ENCODE measurements around the gene SLC9A8.

SLC9A8 gene

DNA sequence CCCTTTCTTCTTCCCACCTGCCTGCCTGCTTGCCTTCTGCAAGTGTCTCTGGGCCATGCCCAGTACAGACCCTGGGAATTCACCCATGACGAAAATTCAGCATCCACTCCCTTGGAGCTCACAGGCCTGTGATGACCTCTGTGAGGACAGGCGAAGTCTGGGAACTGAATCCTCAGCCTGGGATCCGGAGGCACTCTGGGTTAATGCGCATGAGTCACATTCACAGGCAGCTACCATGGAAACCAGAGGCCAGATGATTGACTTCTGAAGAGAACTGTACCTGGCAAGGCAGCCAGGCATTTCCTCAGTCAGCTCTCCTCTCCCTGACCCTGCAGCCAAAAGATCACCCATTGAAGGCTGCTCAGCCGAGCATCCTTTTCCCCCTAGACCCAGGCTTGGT is 41.0 kb downstream of the SLC9A8 start:
- Histone ChIP-seq H3K4me2 (ENCODE audit: insufficient read depth, low read length) (no peak overlapping the region), H3K4me1 (ENCODE audit: insufficient read depth, low read length) (no peaks in the 10 kb centered on the region), H3K27ac (ENCODE audit: low read length) (no peak overlapping the region), H3K36me3 (ENCODE audit: insufficient read depth, low read length) (peaks cover 75% of the 10 kb centered on the region), H3K9ac (ENCODE audit: low read depth, low read length) (no peak overlapping the region), H4K20me1 (ENCODE audit: insufficient read depth, low read length) (no peaks in the 10 kb centered on the region), H3K27me3 (ENCODE audit: insufficient read depth, low read length, poor library complexity) (no peaks in the 10 kb centered on the region), H3K4me3 (ENCODE audit: low read depth in 1 of 2, low read length in 2 of 2) (no peak overlapping the region), H3K9me3 (ENCODE audit: insufficient read depth, low read length, severe bottlenecking) (no peaks in the 10 kb centered on the region), H2AFZ (ENCODE audit: low read depth, low read length) (no peak overlapping the region), H3K79me2 (ENCODE audit: insufficient read depth, low read length) (no peaks in the 10 kb centered on the region)
- ATAC-seq (ENCODE audit: insufficient read depth, low read depth) = no peak
- DNase-seq = no peak
- TF ChIP-seq EZH2 (IDR thresholded peaks at IDR 0.05; ENCODE audit: borderline replicate concordance, low read depth, low read length, severe bottlenecking) = no peak
- TF ChIP-seq, protein P1, sequence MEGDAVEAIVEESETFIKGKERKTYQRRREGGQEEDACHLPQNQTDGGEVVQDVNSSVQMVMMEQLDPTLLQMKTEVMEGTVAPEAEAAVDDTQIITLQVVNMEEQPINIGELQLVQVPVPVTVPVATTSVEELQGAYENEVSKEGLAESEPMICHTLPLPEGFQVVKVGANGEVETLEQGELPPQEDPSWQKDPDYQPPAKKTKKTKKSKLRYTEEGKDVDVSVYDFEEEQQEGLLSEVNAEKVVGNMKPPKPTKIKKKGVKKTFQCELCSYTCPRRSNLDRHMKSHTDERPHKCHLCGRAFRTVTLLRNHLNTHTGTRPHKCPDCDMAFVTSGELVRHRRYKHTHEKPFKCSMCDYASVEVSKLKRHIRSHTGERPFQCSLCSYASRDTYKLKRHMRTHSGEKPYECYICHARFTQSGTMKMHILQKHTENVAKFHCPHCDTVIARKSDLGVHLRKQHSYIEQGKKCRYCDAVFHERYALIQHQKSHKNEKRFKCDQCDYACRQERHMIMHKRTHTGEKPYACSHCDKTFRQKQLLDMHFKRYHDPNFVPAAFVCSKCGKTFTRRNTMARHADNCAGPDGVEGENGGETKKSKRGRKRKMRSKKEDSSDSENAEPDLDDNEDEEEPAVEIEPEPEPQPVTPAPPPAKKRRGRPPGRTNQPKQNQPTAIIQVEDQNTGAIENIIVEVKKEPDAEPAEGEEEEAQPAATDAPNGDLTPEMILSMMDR (IDR thresholded peaks at IDR 0.05; ENCODE audit: borderline replicate concordance, extremely low read depth, low read length, poor library complexity, severe bottlenecking) = no peak

- H3K9ac ChIP-seq (ENCODE audit: low read depth, low read length) = no peak overlapping the region
- no peaks in the 10 kb centered on the region for H3K9me3 ChIP-seq (ENCODE audit: insufficient read depth, low read length, severe bottlenecking)
- no peaks in the 10 kb centered on the region for H3K27me3 ChIP-seq (ENCODE audit: insufficient read depth, low read length, poor library complexity)
- no peaks in the 10 kb centered on the region for H3K4me1 ChIP-seq (ENCODE audit: insufficient read depth, low read length)
- no peak overlapping the region for H2AFZ ChIP-seq (ENCODE audit: low read depth, low read length)
- H3K4me2 ChIP-seq (ENCODE audit: insufficient read depth, low read length) = no peak overlapping the region
- H3K79me2 ChIP-seq (ENCODE audit: insufficient read depth, low read length) = no peaks in the 10 kb centered on the region
- DNase-seq = no peak
- no peak for ATAC-seq (ENCODE audit: insufficient read depth, low read depth)
- H3K27ac ChIP-seq (ENCODE audit: low read length) = no peak overlapping the region
- H3K4me3 ChIP-seq (ENCODE audit: low read depth in 1 of 2, low read length in 2 of 2) = no peak overlapping the region
- H3K36me3 ChIP-seq (ENCODE audit: insufficient read depth, low read length) = peaks cover 73% of the 10 kb centered on the region
- no peaks in the 10 kb centered on the region for H4K20me1 ChIP-seq (ENCODE audit: insufficient read depth, low read length)
- no peak for TF ChIP-seq EZH2 (IDR thresholded peaks at IDR 0.05; ENCODE audit: borderline replicate concordance, low read depth, low read length, severe bottlenecking)
- TF ChIP-seq, protein P1 (IDR thresholded peaks at IDR 0.05; ENCODE audit: borderline replicate concordance, extremely low read depth, low read length, poor library complexity, severe bottlenecking) = no peak
Measured at GRCh38 chr20:49854190-49854875, 41.7 kb downstream of the SLC9A8 start.

GRCh38 chr20:49856904-49857303 is 44.3 kb downstream of the SLC9A8 start:
- H3K4me1 ChIP-seq (ENCODE audit: insufficient read depth, low read length) = no peaks in the 10 kb centered on the region
- H3K36me3 ChIP-seq (ENCODE audit: insufficient read depth, low read length) = peaks cover 53% of the 10 kb centered on the region
- TF ChIP-seq, protein P1 (IDR thresholded peaks at IDR 0.05; ENCODE audit: borderline replicate concordance, extremely low read depth, low read length, poor library complexity, severe bottlenecking) = no peak
- no peak for TF ChIP-seq EZH2 (IDR thresholded peaks at IDR 0.05; ENCODE audit: borderline replicate concordance, low read depth, low read length, severe bottlenecking)
- H3K9ac ChIP-seq (ENCODE audit: low read depth, low read length) = no peak overlapping the region
- H4K20me1 ChIP-seq (ENCODE audit: insufficient read depth, low read length) = no peaks in the 10 kb centered on the region; the same call in 1 of the 2 replicates
- H2AFZ ChIP-seq (ENCODE audit: low read depth, low read length) = no peak overlapping the region
- ATAC-seq (ENCODE audit: insufficient read depth, low read depth) = no peak
- H3K4me3 ChIP-seq (ENCODE audit: low read depth in 1 of 2, low read length in 2 of 2) = no peak overlapping the region
- no peaks in the 10 kb centered on the region for H3K9me3 ChIP-seq (ENCODE audit: insufficient read depth, low read length, severe bottlenecking)
- no peaks in the 10 kb centered on the region for H3K79me2 ChIP-seq (ENCODE audit: insufficient read depth, low read length)
- no peak overlapping the region for H3K27ac ChIP-seq (ENCODE audit: low read length)
- H3K4me2 ChIP-seq (ENCODE audit: insufficient read depth, low read length) = no peak overlapping the region
- no peaks in the 10 kb centered on the region for H3K27me3 ChIP-seq (ENCODE audit: insufficient read depth, low read length, poor library complexity)
- DNase-seq = no peak
